ACC112 (cell line): ENCODE results near the gene CACNA1S.

Source experiments
- H2AFZ ChIP-seq: fragments of 200-600 bp; sonication (generic); one replicate; pipeline ENCODE4 v1.6.0; 2017; ENCODE audit warnings: antibody characterized with exemption, low read length; ENCODE audit not compliant: unreplicated experiment
- H3K27ac ChIP-seq: fragments of 200-600 bp; sonication (generic); 2 replicates; pipeline ENCODE4 v1.5.1; 2014; ENCODE audit warnings: low read depth, mild to moderate bottlenecking, antibody characterized with exemption, low read length, moderate library complexity
- H3K27me3 ChIP-seq: fragments of 200-600 bp; sonication (generic); 2 replicates; pipeline ENCODE4 v1.6.1; 2014; ENCODE audit warnings: mild to moderate bottlenecking, antibody characterized with exemption, low read length, moderate library complexity, mixed read lengths; ENCODE audit not compliant: insufficient read depth
- H3K36me3 ChIP-seq: fragments of 200-600 bp; sonication (generic); 2 replicates; pipeline ENCODE4 v1.6.1; 2016; ENCODE audit warnings: mild to moderate bottlenecking, antibody characterized with exemption, low read length, moderate library complexity, mixed read lengths; ENCODE audit not compliant: insufficient read depth
- H3K4me1 ChIP-seq: fragments of 200-600 bp; sonication (generic); one replicate; pipeline ENCODE4 v1.6.1; 2016; ENCODE audit warnings: low read length, mixed read lengths; ENCODE audit not compliant: insufficient read depth, unreplicated experiment, control insufficient read depth
- H3K4me3 ChIP-seq: fragments of 200-600 bp; sonication (generic); 2 replicates; pipeline ENCODE4 v1.5.1; 2014; ENCODE audit warnings: mild to moderate bottlenecking, low read depth, low read length
- H3K79me2 ChIP-seq: fragments of 200-600 bp; sonication (generic); one replicate; pipeline ENCODE4 v1.6.0; 2016; ENCODE audit warnings: low read length; ENCODE audit not compliant: control insufficient read depth, unreplicated experiment, insufficient read depth

The CACNA1S gene

DNA sequence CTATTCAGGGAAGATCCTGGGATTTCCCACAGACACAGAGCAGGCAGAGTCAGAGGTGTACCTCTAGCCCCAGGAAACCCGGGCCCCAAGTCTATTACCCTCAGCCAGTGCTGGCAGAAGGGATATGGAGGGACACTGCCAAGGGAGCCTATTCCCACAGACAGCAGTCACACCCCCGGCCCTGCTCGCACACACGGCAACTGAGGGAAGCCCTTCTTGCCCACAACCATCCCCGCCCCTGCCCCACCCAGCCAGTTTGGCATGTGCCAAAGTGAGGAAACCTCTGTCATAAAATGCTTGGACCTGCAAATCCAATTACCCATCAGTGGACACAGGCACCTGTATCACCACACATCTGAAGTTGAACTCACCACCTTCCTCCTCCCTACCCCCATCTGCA, 6.5 kb downstream of the CACNA1S start:
- H3K27ac ChIP-seq, result no peak overlapping the region
- H3K36me3 ChIP-seq, result no peaks in the 10 kb centered on the region
- H3K27me3 ChIP-seq, result peaks cover 12% of the 10 kb centered on the region; the same call in 1 of the 2 replicates
- H3K4me1 ChIP-seq, result no peaks in the 10 kb centered on the region
- no peak overlapping the region for H2AFZ ChIP-seq
- no peaks in the 10 kb centered on the region for H3K79me2 ChIP-seq
- no peak overlapping the region for H3K4me3 ChIP-seq

- Histone ChIP-seq H3K4me1 (no peaks in the 10 kb centered on the region), H3K27me3 (peaks cover 23% of the 10 kb centered on the region), H3K79me2 (no peaks in the 10 kb centered on the region), H3K36me3 (no peaks in the 10 kb centered on the region), H2AFZ (no peak overlapping the region), H3K27ac (no peak overlapping the region), H3K4me3 (no peak overlapping the region)
Observed at GRCh38 chr1:201104141-201104540, 8.1 kb downstream of the CACNA1S start.

DNA sequence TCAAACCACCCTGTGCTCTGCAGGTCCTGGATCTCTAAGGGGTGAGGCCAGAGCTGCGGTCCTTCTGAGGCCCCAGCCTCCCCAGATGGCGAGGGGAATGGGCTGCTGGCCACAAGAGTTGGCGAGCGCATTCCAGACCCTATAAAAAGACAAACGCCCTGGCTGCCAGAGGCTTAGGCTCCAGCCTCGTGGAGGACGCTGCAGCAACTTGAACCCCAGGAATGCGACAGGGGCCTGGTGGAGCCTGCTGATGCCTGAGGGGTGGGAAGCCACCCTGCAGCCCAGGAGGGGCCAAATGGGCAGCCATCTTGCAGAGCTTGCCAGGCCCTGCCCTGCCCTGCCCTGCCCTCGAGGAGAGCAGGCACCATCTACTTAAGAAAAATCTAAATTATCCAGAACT, 8.6 kb downstream of the CACNA1S start:
- Histone ChIP-seq H3K27me3 (peaks cover 28% of the 10 kb centered on the region), H3K79me2 (no peaks in the 10 kb centered on the region), H2AFZ (no peak overlapping the region), H3K4me1 (no peaks in the 10 kb centered on the region), H3K36me3 (no peaks in the 10 kb centered on the region), H3K27ac (no peak overlapping the region), H3K4me3 (no peak overlapping the region)

- Histone ChIP-seq H3K27me3 (peaks cover 57% of the 10 kb centered on the region), H3K4me1 (no peaks in the 10 kb centered on the region), H3K79me2 (no peaks in the 10 kb centered on the region), H2AFZ (no peak overlapping the region), H3K27ac (no peak overlapping the region), H3K36me3 (no peaks in the 10 kb centered on the region), H3K4me3 (no peak overlapping the region)
Observed at GRCh38 chr1:201100169-201100930, 11.9 kb downstream of the CACNA1S start.

DNA sequence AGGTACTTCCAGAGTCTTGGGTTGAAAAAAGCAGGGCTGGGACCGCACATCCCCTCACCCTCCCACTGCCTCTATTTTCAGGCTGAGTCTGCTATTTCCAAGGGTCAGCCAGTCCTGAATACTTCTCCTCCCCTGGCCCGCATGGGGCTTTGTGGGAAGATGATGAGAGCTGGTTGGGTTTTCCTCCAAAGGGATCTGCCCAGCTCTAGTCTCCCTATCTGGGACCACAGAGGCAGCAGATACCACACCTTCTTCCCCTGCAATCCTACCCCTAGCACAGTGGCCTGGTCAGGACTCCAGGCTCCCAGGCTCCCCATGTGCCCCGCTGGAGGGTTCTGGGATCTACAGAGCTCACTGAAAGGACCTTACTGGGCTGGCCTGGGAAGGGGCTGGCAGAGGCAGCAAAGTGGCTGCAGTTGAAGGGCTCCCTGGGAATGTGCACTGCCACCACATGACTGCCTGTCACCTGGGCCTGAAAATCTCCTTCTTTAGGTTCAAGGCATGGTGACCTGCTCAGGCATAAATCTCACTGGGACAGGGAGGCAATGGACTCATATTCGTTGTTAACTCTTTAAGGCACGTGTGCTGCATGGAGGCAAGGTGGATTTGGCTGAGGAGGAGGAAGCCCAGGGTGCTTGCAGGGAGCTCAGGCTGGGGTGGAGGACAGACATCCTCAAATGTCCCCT, 13.1 kb downstream of the CACNA1S start:
- H3K27ac ChIP-seq, result no peak overlapping the region
- no peak overlapping the region for H3K4me3 ChIP-seq
- H3K36me3 ChIP-seq, result no peaks in the 10 kb centered on the region
- H3K79me2 ChIP-seq, result no peaks in the 10 kb centered on the region
- H3K27me3 ChIP-seq, result peaks cover 53% of the 10 kb centered on the region
- H2AFZ ChIP-seq, result no peak overlapping the region
- H3K4me1 ChIP-seq, result no peaks in the 10 kb centered on the region

DNA sequence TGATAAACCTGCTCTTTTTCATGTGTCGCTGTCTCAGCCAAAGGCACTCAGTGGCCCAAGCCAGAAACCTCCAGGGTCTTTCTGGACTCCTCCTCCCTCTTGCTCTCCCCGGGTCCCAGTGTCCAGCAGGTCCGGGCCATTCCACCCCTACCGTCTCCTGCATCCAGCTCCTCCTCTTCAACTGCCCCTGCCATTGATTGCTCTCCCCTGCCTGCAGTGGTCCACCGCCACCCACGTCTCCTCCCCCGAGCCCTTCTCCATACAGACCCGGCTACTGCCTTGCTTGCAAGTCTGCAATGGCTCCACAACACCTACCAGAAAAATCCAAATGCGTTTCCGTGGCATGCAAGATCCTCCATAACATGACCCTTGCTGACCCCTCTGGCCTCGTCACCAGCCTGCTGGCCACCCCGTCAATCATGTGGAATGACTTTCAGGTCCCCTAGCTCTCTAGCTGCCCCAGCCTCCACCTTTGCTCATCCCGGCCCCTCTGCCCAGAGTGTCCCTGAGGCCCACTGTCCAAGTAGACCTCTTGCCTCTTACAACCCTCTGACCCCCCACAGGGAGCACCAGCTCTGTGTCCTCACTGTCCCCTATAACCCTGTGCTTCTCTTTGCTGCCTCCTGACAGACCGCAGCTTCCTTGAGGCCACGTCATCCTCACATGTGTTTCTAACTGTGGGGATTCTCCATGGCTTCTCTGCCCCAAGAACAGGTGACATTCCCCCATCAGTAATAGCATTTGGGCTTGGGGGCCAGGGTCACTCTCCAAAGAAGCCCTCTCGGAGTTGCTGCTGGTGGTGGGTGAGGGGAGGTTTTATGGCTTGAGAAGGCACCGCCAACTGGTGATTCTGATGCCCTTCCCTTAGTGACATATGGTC, 15.0 kb downstream of the CACNA1S start:
- no peaks in the 10 kb centered on the region for H3K36me3 ChIP-seq
- H3K27ac ChIP-seq, result no peak overlapping the region
- no peak overlapping the region for H2AFZ ChIP-seq

DNA sequence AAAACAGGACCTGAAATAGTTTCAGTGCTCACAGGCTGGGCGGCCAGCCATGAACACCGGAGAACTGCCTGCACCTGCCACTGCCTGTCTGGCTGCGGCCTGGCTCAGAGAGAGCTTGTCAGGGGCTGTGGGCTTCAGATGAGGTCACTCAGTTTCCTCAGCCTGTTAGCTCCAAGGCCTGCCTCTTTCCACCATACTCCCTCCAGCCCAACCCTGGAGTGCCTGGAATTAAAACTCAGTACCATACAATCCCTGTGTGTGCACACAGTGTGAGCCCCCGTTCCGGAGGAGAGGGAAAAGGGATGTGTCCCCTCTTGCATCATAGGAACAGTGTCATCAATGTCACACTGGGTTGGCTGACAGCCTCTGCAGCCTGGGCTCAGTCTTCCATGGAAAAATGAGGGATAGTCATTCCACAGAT, 16.2 kb downstream of the CACNA1S start:
- H3K27me3 ChIP-seq, result peaks cover 60% of the 10 kb centered on the region
- no peaks in the 10 kb centered on the region for H3K4me1 ChIP-seq
- H3K4me3 ChIP-seq, result no peak overlapping the region
- H3K79me2 ChIP-seq, result no peaks in the 10 kb centered on the region
- H3K27ac ChIP-seq, result no peak overlapping the region
- no peak overlapping the region for H2AFZ ChIP-seq
- no peaks in the 10 kb centered on the region for H3K36me3 ChIP-seq

More for the DNA sequence above, 15.0 kb downstream of the CACNA1S start:
- Histone ChIP-seq H3K4me1 (no peaks in the 10 kb centered on the region), H3K79me2 (no peaks in the 10 kb centered on the region), H3K27me3 (peaks cover 59% of the 10 kb centered on the region), H3K4me3 (no peak overlapping the region)

DNA sequence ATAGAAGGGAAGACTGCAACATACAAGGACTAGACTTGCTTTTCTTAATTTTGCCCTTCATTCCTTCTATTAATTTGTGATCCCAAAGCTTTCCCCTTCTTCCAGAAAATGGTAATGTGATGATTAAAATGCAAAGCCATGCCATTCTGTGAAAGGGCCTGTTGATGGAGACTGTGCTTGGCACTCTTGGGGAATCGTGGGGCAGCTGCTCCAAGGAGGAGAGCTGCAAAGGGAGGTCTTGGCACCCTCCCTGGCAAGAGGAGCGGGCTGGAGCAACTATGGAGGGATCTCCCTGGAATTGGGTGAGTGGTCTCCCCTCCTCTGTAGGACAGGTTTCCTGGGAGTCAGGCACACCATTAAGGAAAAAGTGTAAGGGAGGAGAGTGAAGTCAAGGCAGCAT, 16.6 kb downstream of the CACNA1S start:
- H3K4me1 ChIP-seq, result no peaks in the 10 kb centered on the region
- H3K27ac ChIP-seq, result no peak overlapping the region

DNA sequence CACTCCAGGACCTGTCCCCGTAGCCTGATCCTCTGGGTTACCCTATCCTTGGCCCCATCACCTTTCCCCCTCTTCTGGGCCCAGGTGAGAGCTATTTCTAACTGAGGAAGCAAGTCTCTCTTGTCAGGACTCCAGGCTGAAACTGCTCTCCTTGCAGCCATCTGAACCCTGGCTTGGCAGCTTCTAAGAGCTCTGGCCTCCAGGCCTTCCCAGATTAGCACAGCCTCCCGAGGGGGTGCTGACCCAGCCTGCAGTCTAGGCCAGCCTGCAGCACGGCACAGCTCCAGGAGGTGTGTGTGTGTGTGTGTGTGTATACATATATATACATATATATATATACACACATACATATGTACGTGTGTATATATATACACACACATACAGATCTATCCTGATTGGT, 17.4 kb downstream of the CACNA1S start:
- Histone ChIP-seq H3K36me3 (no peaks in the 10 kb centered on the region), H3K4me3 (no peak overlapping the region), H2AFZ (no peak overlapping the region), H3K4me1 (no peaks in the 10 kb centered on the region), H3K27ac (no peak overlapping the region), H3K79me2 (no peaks in the 10 kb centered on the region), H3K27me3 (peaks cover 57% of the 10 kb centered on the region)

More for the DNA sequence above, 16.6 kb downstream of the CACNA1S start:
- H3K27me3 ChIP-seq, result peaks cover 59% of the 10 kb centered on the region
- no peaks in the 10 kb centered on the region for H3K79me2 ChIP-seq
- no peaks in the 10 kb centered on the region for H3K36me3 ChIP-seq
- H3K4me3 ChIP-seq, result no peak overlapping the region
- H2AFZ ChIP-seq, result no peak overlapping the region

DNA sequence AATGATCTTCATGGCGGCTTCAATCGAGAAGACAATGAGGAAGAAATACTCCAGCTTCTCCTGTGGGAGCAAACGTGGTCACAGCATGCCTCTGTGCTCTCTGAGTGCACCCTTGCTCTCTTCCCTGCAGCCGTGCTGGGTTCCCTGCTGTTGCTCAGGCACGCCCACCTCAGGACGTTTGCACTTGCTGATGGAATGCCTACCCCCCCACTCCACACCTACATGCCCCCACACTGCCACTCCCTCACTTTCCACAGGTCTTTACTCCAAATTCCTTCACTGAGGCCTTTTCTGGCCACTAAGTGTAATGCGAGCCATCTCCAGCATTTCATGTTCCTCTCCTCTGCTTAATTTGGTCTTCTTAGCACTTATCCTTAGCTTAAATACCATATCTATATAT, 18.3 kb downstream of the CACNA1S start:
- Histone ChIP-seq H3K36me3 (no peaks in the 10 kb centered on the region), H3K79me2 (no peaks in the 10 kb centered on the region), H3K4me3 (no peak overlapping the region), H3K27ac (no peak overlapping the region), H3K27me3 (peaks cover 56% of the 10 kb centered on the region), H3K4me1 (no peaks in the 10 kb centered on the region), H2AFZ (no peak overlapping the region)
